GM12874 (cell line): Measurements from ENCODE around the gene NKX2-1.

Experiments used
- TF ChIP-seq, protein P1 (sequence below): IDR thresholded peaks from 2 replicates; pipeline ENCODE4 v1.5.1; 2011; ENCODE audit warnings: low read depth, mild to moderate bottlenecking, control low read depth, low read length, moderate library complexity; ENCODE audit not compliant: insufficient read depth

Gene NKX2-1

DNA sequence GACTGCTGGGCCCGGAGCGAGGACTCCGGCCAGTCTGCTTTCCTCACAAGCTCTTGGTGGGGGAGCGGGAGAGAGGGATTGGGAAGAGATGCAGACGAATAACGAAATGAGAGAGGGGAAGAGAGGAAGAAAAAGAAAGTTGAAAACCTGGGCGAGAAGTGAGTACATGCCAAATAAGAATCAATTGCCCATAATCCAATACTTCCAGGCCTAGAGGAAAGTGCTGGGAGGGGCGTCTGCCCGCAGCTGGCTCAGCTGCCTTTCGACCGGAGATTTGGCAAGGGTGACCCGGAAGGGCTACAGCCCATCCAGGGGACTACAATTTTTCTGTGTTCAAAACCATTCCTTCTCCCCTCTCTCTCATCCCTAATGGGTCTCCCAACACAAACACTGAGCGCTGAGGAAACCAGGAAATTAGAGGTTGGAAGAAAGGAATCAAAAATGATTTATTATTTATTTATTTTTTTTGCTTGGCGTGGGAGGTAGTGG, 4.9 kb downstream of the NKX2-1 start:
- TF ChIP-seq, protein P1, sequence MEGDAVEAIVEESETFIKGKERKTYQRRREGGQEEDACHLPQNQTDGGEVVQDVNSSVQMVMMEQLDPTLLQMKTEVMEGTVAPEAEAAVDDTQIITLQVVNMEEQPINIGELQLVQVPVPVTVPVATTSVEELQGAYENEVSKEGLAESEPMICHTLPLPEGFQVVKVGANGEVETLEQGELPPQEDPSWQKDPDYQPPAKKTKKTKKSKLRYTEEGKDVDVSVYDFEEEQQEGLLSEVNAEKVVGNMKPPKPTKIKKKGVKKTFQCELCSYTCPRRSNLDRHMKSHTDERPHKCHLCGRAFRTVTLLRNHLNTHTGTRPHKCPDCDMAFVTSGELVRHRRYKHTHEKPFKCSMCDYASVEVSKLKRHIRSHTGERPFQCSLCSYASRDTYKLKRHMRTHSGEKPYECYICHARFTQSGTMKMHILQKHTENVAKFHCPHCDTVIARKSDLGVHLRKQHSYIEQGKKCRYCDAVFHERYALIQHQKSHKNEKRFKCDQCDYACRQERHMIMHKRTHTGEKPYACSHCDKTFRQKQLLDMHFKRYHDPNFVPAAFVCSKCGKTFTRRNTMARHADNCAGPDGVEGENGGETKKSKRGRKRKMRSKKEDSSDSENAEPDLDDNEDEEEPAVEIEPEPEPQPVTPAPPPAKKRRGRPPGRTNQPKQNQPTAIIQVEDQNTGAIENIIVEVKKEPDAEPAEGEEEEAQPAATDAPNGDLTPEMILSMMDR, result no peak

DNA sequence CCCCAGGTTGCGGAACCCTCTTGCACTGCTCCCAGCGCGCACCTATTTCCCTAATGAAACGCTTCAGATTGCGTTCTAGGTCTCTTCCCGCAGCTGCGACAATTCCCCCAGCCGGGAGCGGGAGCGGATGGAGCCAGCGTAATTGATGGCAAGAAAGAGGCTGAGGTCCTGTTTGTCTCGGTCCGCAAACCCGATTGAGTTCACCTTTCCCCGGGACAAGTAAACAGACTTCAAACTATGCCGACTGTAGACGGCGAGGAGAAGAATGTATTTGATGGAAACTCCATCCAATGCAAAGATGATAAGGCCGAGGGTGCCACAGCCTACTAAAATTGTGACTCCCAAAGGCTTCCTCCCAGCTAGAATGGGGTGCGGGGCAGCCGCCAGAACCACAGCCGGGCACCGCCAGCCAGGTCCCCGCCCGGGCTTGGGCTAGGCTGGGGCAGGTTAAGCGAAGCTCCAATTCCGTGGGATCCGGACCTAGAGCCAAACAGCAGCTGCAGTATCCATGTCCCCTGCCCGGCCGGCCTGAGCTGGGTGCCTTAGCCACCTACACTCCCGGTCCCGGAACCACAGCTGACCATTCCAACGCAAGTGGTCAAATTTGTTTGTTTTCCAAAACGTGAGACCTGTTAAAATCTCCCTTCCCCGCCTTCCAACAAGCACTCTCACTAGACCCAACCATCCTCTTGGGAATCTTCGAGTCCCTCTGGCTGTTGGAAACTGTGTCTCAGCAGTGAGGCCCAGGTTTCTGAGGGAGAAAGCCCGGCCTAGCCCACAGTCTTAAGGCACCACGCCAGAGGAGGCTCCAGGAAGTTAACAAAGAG, 5.5 kb downstream of the NKX2-1 start:
- TF ChIP-seq, protein P1, result no peak

DNA sequence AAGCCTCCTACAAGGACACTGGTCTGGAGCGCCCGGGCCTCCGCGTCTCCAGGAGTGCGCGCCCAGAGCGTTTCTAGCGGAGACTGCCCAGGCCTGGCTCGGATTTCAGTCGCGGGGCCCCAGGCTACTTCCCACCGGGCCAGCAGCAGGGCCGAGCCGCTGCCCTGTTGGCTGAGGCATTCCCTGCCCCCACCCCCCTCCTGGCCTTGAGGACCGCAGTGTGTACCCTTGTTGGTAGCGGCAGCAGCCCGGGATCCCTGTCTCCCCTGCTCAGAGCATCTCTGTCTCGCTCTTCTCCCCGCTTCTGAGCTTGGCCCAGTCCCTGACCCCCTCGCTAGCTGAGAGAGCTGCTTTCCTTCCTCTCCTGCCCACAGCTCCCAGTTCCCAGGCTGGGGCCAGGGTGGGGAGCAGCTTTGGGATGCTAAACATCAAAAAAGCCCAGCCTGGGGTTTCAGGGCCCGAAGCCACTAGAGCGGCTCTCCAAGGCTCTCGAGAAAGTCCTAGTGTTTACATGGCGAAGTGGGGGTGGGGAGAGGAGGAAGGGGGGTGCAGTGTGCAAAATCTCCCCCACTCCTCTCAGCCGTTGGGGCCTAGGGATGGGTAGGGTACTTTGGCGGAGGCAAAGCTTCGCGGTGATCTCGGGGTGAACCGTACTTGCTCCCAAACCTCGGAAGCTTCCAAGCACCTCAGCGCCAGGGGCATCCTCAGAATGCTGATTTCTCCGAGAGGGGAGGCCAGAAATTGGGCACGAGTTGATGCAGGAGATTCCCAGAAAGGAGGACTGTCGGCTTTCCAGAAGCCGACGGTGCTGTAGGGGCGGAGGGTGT, 6.4 kb downstream of the NKX2-1 start:
- TF ChIP-seq, protein P1, result no peak

DNA sequence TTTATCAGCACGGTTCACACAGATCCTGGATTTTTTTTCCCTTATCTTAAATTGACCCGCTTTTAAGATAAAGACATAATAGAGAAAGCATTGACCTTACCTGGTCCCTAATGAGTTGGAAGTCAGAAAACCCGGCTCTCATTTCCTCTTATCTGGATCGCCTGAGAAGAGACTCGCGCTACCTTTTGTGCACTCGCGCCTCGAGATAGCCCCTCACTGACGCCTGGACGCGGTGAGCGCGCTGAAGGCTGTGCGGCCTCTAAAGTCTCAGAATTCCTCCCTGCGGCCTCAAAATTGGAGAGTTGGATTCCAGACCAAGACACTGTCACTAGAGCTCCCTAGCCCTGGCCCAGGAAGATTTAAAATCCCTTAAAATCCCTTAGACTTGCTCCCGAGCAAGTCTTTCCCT, 7.0 kb downstream of the NKX2-1 start:
- TF ChIP-seq, protein P1, result no peak

DNA sequence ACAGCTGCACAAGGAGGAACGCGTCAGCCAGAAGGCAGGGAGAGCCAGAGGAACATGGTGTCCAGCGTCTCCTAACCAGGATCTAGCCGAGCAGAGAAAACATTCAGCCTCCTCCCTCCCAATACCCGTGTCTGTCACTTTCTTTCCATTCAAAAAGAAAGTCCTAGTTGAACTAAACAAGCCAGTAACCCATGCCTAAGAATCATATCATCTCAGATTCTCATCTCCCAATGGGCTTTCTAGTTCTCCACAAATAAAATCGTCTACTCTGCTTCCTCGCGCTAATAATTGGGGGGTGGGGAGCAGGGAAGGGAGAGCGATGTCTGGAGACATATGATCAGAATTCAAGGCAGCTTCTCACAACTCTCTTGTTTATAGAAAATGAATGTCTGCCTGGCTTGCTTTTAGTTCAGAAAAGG, 7.4 kb downstream of the NKX2-1 start:
- TF ChIP-seq, protein P1, result no peak

DNA sequence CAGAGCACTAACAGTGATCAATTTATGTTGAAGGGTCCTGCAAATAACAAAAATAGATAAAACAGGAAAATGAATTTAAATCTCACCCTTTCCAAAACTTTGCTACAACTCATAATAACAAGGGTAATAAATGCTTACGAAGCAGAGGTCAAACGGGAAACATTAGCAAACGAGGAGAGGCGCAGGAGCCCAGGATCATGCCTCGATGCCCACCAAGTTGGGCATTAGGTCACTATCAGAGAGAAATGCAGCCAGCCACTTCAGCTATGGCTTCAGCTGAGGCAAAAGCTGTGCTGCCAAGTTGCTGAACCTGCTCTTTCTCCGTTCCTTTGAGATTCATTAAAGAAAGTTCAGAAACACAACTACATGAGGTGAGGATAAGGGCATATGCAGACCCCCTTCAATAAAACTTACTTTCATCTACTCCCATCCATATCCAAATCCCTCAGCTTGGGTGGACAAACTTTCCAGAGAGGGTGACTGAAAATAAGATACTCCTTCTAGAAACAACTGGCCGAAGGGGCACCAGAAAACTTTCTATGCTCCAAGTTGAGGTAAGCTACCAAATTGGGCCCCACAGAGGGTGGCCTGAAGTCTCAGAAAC, 7.9 kb downstream of the NKX2-1 start:
- TF ChIP-seq, protein P1, result no peak

- TF ChIP-seq, protein P1, result no peak
These were observed 9.2 kb downstream of the NKX2-1 start for GRCh38 chr14:36510874-36511273.
